GM18517 (cell line): ENCODE measurements around the gene ST3GAL3.
"Not testable (repeated sequence)": the region's sequence is repeated elsewhere in the genome, so short reads cannot be mapped to it uniquely, and the experiment has no call there.

Experiments used
- ATAC-seq: cut with Tn5 transposase; IDR thresholded peaks from one replicate; pipeline ENCODE4 v1.9.1; 2021; ENCODE audit warnings: mild to moderate bottlenecking, moderate library complexity; ENCODE audit not compliant: unreplicated experiment

Gene ST3GAL3

GRCh38 chr1:43703836-43704235 lies 3.5 kb upstream of the ST3GAL3 start:
- no peak for ATAC-seq

- ATAC-seq, result no peak
Observed at GRCh38 chr1:43704838-43705237, 2.5 kb upstream of the ST3GAL3 start.

- ATAC-seq, result no peak
Observed at GRCh38 chr1:43705334-43705733, 2.0 kb upstream of the ST3GAL3 start.

GRCh38 chr1:43705982-43706597 lies 1.2 kb upstream of the ST3GAL3 start:
- ATAC-seq, result no peak

GRCh38 chr1:43706598-43707189 lies 642 bp upstream of the ST3GAL3 start:
- no peak for ATAC-seq

GRCh38 chr1:43708002-43708410 lies 670 bp downstream of the ST3GAL3 start:
- ATAC-seq, result no peak

GRCh38 chr1:43711049-43711448 lies 3.7 kb downstream of the ST3GAL3 start:
- ATAC-seq, result no peak

GRCh38 chr1:43711524-43712386 lies 4.4 kb downstream of the ST3GAL3 start:
- no peak for ATAC-seq

GRCh38 chr1:43716559-43717281 lies 9.4 kb downstream of the ST3GAL3 start:
- ATAC-seq, result no peak

- ATAC-seq, result no peak
Observed at GRCh38 chr1:43719063-43719462, 11.7 kb downstream of the ST3GAL3 start.

- ATAC-seq, result not testable (repeated sequence)
Observed at GRCh38 chr1:43719670-43720419, 12.5 kb downstream of the ST3GAL3 start.

GRCh38 chr1:43722810-43723209 lies 15.5 kb downstream of the ST3GAL3 start:
- no peak for ATAC-seq

GRCh38 chr1:43729816-43730463 lies 22.6 kb downstream of the ST3GAL3 start:
- ATAC-seq, result no peak

GRCh38 chr1:43731867-43732531 lies 24.7 kb downstream of the ST3GAL3 start:
- no peak for ATAC-seq

- ATAC-seq, result no peak
Observed at GRCh38 chr1:43736819-43737218, 29.5 kb downstream of the ST3GAL3 start.

GRCh38 chr1:43742026-43742425 lies 34.7 kb downstream of the ST3GAL3 start:
- ATAC-seq, result no peak

GRCh38 chr1:43743206-43743605 lies 35.9 kb downstream of the ST3GAL3 start:
- ATAC-seq, result no peak

- ATAC-seq, result no peak
Observed at GRCh38 chr1:43747736-43748135, 40.4 kb downstream of the ST3GAL3 start.

GRCh38 chr1:43750083-43750482 lies 42.7 kb downstream of the ST3GAL3 start:
- ATAC-seq, result no peak

- ATAC-seq, result no peak
Observed at GRCh38 chr1:43753422-43753821, 46.1 kb downstream of the ST3GAL3 start.
